ENCODE measurements around the gene CNTNAP5.

The CNTNAP5 gene

GRCh38 chr2:124281541-124281940 is 256.5 kb downstream of the CNTNAP5 start:
- DNase-seq (ENCODE audit: low spot score in 2 of 2) = no peak
- Histone ChIP-seq H3K4me3 (no peak overlapping the region), H3K4me1 (no peaks in the 10 kb centered on the region; the same call in 1 of the 2 replicates), H3K36me3 (replicated peaks) (no peaks in the 10 kb centered on the region), H3K27me3 (ENCODE audit: low read depth) (no peaks in the 10 kb centered on the region), H3K9me3 (no peaks in the 10 kb centered on the region)
- in situ Hi-C loops (cut with MboI; ENCODE audit: low sequenced_read_pairs) = no loop called here

GRCh38 chr2:124283096-124283495 is 258.0 kb downstream of the CNTNAP5 start:
- Histone ChIP-seq H3K4me1 (no peaks in the 10 kb centered on the region; the same call in 1 of the 2 replicates), H3K36me3 (replicated peaks) (no peaks in the 10 kb centered on the region), H3K27me3 (ENCODE audit: low read depth) (no peaks in the 10 kb centered on the region), H3K9me3 (no peaks in the 10 kb centered on the region), H3K4me3 (no peak overlapping the region)
- DNase-seq (ENCODE audit: low spot score in 2 of 2) = peak; percentile 30 to 69
- in situ Hi-C loops (cut with MboI; ENCODE audit: low sequenced_read_pairs) = no loop called here

- in situ Hi-C loops (cut with MboI; ENCODE audit: low sequenced_read_pairs) = no loop called here
- Histone ChIP-seq H3K4me1 (no peaks in the 10 kb centered on the region; the same call in 1 of the 2 replicates), H3K9me3 (no peaks in the 10 kb centered on the region), H3K4me3 (no peak overlapping the region), H3K36me3 (replicated peaks) (no peaks in the 10 kb centered on the region), H3K27me3 (ENCODE audit: low read depth) (no peaks in the 10 kb centered on the region)
- no peak for DNase-seq (ENCODE audit: low spot score in 2 of 2)
Observed at GRCh38 chr2:124286089-124286783, 261.1 kb downstream of the CNTNAP5 start.

GRCh38 chr2:124289060-124289459 is 264.0 kb downstream of the CNTNAP5 start:
- in situ Hi-C loops (cut with MboI; ENCODE audit: low sequenced_read_pairs) = no loop called here
- Histone ChIP-seq H3K36me3 (replicated peaks) (no peaks in the 10 kb centered on the region), H3K4me1 (peaks cover 9% of the 10 kb centered on the region), H3K4me3 (no peak overlapping the region), H3K27me3 (ENCODE audit: low read depth) (no peaks in the 10 kb centered on the region), H3K9me3 (no peaks in the 10 kb centered on the region)
- no peak for DNase-seq (ENCODE audit: low spot score in 2 of 2)

DNA sequence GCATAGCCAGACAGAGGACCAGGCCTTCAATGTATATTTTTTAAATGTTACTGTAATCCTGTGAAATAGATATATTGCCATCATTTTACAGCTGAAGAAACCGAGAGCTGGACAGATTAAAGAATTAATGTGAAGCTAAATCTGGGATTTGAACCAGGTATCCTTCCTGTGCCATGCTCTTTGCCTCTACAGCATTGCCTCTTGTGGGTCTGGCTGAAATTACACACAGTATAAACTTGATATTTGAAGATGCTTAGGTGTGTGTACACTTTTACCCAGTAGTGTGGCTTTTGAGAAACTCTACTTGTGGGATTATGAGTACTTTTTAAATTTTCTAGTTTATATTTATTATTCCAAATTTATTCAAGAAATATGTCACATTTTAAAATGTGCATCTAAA is 264.5 kb downstream of the CNTNAP5 start:
- Histone ChIP-seq H3K4me3 (no peak overlapping the region), H3K36me3 (replicated peaks) (no peaks in the 10 kb centered on the region), H3K4me1 (peaks cover 11% of the 10 kb centered on the region), H3K27me3 (ENCODE audit: low read depth) (no peaks in the 10 kb centered on the region), H3K9me3 (no peaks in the 10 kb centered on the region)
- DNase-seq (ENCODE audit: low spot score in 2 of 2) = no peak
- in situ Hi-C loops (cut with MboI; ENCODE audit: low sequenced_read_pairs) = no loop called here

DNA sequence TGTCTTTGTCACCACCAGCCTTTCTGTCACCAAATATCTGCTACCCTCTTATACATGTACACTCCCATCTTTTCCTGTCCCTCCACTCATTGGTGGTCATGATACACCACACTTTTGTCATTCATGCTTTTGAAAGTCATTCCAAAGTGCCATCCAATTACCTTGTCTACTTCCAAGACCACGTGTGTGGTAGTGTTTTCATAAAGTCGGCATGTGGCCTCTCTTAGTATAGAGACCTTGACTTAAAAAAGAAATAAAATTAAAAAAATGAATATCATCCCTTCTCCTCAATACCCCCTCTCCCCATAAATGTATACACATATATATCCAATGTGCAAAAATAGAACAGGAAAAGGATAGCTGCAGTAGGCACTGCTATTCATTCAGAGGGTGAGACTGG is 271.4 kb downstream of the CNTNAP5 start:
- in situ Hi-C loops (cut with MboI; ENCODE audit: low sequenced_read_pairs) = no loop called here
- no peaks in the 10 kb centered on the region for H3K36me3 ChIP-seq (replicated peaks)

GRCh38 chr2:124301915-124302314 is 276.8 kb downstream of the CNTNAP5 start:
- in situ Hi-C loops (cut with MboI; ENCODE audit: low sequenced_read_pairs) = no loop called here
- no peak for DNase-seq (ENCODE audit: low spot score in 2 of 2)

More for the DNA sequence above, 271.4 kb downstream of the CNTNAP5 start:
- Histone ChIP-seq H3K27me3 (ENCODE audit: low read depth) (no peaks in the 10 kb centered on the region), H3K4me1 (peaks cover 25% of the 10 kb centered on the region), H3K9me3 (no peaks in the 10 kb centered on the region; the same call in 1 of the 2 replicates), H3K4me3 (no peak overlapping the region)
- no peak for DNase-seq (ENCODE audit: low spot score in 2 of 2)

GRCh38 chr2:124308319-124309062 is 283.4 kb downstream of the CNTNAP5 start:
- H3K27me3 ChIP-seq (ENCODE audit: low read depth) = no peaks in the 10 kb centered on the region
- no peaks in the 10 kb centered on the region for H3K36me3 ChIP-seq (replicated peaks)
- in situ Hi-C loops (cut with MboI; ENCODE audit: low sequenced_read_pairs) = no loop called here
- H3K4me1 ChIP-seq = no peaks in the 10 kb centered on the region
- DNase-seq (ENCODE audit: low spot score in 2 of 2) = no peak
- no peaks in the 10 kb centered on the region for H3K9me3 ChIP-seq
- no peak overlapping the region for H3K4me3 ChIP-seq

More at GRCh38 chr2:124301915-124302314, 276.8 kb downstream of the CNTNAP5 start:
- no peaks in the 10 kb centered on the region; the same call in none of the 2 replicates for H3K9me3 ChIP-seq
- no peaks in the 10 kb centered on the region for H3K4me1 ChIP-seq
- no peaks in the 10 kb centered on the region for H3K36me3 ChIP-seq (replicated peaks)
- no peaks in the 10 kb centered on the region for H3K27me3 ChIP-seq (ENCODE audit: low read depth)
- H3K4me3 ChIP-seq = no peak overlapping the region

DNA sequence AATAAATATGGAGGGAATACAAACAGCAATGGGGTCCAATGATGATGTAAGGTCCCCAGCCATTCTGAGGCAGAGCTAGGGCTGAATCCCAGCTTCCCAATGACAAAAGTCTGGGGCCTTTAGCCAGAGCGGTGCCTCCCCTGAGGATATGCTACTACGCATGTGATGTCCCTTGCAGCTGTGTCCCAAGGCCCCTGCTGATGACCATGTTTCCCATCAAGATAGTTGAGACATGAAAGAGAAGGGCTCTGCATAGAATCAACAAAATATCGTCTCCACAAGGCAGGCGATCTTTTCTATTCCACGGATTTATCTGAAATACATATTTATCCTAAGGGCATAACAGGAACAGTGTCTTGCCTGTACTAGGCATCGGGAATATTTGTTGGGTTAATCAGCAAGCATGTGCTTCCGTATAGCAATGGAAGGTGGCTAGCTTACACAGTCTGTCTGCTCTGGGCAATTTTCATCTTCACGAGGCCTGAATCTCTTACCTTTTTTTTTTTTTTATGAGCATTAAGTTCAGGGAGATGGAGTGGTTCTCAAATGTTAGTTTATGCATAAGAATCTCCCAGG is 284.6 kb downstream of the CNTNAP5 start:
- in situ Hi-C loops (cut with MboI; ENCODE audit: low sequenced_read_pairs) = no loop called here
- Histone ChIP-seq H3K36me3 (replicated peaks) (no peaks in the 10 kb centered on the region), H3K27me3 (ENCODE audit: low read depth) (no peaks in the 10 kb centered on the region), H3K4me3 (no peak overlapping the region), H3K9me3 (no peaks in the 10 kb centered on the region), H3K4me1 (no peaks in the 10 kb centered on the region)
- DNase-seq (ENCODE audit: low spot score in 2 of 2) = no peak

DNA sequence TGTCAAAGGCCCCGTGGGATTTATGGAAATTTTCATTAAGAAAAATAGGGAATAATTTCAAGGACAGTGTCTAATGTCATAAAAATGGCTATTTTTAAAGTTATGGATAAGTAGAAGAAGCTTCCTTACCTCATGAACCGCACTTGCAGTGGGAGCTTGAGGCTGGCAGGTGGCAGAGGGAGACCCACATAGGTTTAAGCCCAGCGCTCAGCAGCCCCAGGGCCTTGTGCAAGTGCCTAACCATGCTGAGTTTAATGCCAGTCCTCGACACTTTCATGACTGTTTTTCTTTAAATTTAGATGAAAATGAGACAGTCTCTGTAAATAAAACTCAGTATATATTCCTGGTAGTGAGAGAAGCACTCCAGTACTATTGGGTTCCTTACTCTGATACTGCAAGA is 285.6 kb downstream of the CNTNAP5 start:
- no peak for DNase-seq (ENCODE audit: low spot score in 2 of 2)
- H3K4me3 ChIP-seq = no peak overlapping the region
- H3K36me3 ChIP-seq (replicated peaks) = no peaks in the 10 kb centered on the region
- H3K4me1 ChIP-seq = no peaks in the 10 kb centered on the region
- H3K27me3 ChIP-seq (ENCODE audit: low read depth) = no peaks in the 10 kb centered on the region
- in situ Hi-C loops (cut with MboI; ENCODE audit: low sequenced_read_pairs) = no loop called here
- no peaks in the 10 kb centered on the region for H3K9me3 ChIP-seq

- Histone ChIP-seq H3K4me3 (no peak overlapping the region), H3K36me3 (replicated peaks) (no peaks in the 10 kb centered on the region), H3K27me3 (ENCODE audit: low read depth) (no peaks in the 10 kb centered on the region), H3K4me1 (no peaks in the 10 kb centered on the region), H3K9me3 (no peaks in the 10 kb centered on the region)
- DNase-seq (ENCODE audit: low spot score in 2 of 2) = no peak
- in situ Hi-C loops (cut with MboI; ENCODE audit: low sequenced_read_pairs) = no loop called here
Observed at GRCh38 chr2:124314084-124314483, 289.0 kb downstream of the CNTNAP5 start.

- in situ Hi-C loops (cut with MboI; ENCODE audit: low sequenced_read_pairs) = no loop called here
Observed at GRCh38 chr2:124315221-124315880, 290.3 kb downstream of the CNTNAP5 start.

GRCh38 chr2:124316133-124316532 is 291.0 kb downstream of the CNTNAP5 start:
- Histone ChIP-seq H3K9me3 (no peaks in the 10 kb centered on the region), H3K4me1 (no peaks in the 10 kb centered on the region), H3K27me3 (ENCODE audit: low read depth) (no peaks in the 10 kb centered on the region), H3K4me3 (no peak overlapping the region), H3K36me3 (replicated peaks) (no peaks in the 10 kb centered on the region)
- no peak for DNase-seq (ENCODE audit: low spot score in 2 of 2)
- in situ Hi-C loops (cut with MboI; ENCODE audit: low sequenced_read_pairs) = no loop called here

More at GRCh38 chr2:124315221-124315880, 290.3 kb downstream of the CNTNAP5 start:
- no peaks in the 10 kb centered on the region for H3K27me3 ChIP-seq (ENCODE audit: low read depth)
- H3K36me3 ChIP-seq (replicated peaks) = no peaks in the 10 kb centered on the region
- no peak overlapping the region for H3K4me3 ChIP-seq
- H3K9me3 ChIP-seq = no peaks in the 10 kb centered on the region
- H3K4me1 ChIP-seq = no peaks in the 10 kb centered on the region
- DNase-seq (ENCODE audit: low spot score in 2 of 2) = no peak
